GM19025 (cell line): ENCODE results near the gene CHRNE.

Source experiments
- ATAC-seq: cut with Tn5 transposase; IDR thresholded peaks from one replicate; pipeline ENCODE4 v1.9.1; 2021; ENCODE audit warnings: mild to moderate bottlenecking, low read depth, moderate library complexity; ENCODE audit not compliant: unreplicated experiment

Gene CHRNE

DNA sequence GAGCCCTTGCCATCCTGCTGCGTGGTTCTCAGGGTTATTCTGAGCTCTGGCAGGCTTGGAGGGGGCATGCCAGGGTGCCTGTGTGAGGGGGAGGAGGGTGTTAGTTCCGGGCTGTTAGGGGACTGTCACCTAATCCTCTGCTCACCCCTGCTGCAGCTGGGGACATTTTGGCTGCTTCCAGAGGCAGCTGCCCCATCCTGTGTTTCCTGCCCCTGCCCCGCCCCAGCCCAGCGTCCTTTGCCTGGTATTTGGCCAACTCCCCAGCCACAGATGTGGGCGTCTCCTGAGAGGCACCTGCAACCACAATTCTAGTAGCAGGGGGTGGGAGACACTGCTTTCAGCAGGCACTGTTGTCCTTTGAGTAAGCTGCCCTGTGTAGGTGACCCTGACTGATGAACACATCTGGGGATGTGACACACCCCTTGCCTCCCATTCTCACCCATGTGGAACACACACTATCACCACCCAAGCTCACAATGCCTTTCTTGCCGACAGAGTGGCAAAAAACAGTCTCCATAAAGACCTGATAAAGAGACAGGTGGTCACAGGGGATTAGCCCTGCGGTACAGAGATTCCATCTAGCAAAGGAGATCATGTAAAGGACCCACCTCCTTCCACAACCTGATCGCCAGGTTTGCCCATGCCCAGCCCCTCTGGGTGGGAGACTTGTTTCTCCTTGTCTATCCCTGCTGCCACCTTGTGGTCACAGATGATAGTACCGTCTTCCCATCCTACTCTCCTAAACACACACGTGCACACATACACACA is at the start of gene CHRNE:
Gene CHRNE (minus strand): TSS at position 48 of the 768 bp plus-strand sequence. CDS start 35 bp downstream, at position 13.
- ATAC-seq: no peak

DNA sequence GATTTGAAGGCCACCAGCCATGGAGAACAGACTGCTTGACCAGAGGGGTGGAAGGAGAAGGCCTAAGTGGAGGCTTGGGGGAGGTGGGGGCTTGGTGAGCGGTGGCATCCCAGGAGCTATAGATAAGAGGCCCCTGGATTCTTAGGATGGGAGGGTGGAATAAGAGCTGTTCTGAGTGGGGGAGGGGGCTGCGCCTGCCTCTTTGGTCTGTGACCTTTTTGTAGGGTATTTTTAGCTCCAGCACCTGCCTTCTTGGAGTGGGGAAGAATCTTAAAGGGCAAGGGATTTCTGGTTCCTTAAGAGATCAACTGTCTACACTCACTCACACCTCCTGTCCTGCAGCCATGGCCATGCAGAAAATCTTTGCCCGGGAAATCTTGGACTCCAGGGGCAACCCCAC is 48.6 kb upstream of the CHRNE start:
- ATAC-seq: no peak

DNA sequence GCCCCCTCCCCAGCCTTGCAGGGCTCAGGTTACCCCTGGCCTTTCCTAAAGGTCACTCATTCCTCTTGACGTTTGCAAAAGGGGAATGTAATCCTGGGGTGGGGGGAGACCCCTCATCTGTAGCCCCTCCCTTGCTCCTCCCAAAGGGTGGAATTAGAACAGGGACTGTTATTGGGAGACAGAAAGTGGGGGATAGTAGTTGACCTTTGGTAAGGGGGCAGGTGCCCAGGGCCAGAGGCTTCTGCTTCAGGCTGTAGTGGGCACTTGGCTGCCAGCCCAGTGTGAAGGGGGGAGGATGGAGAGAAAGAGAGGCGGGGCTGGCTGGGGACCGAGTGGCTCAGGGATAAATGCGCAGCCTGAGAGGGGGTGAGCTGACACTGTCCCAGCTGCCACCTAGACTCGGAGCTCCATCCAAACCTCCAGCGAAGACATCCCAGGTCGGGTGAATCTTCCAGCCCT is 47.9 kb upstream of the CHRNE start, which contains the start of gene ENO3:
Gene ENO3 (plus strand): TSS at position 374 of the 459 bp plus-strand sequence. CDS start 711 bp downstream, outside the sequence.
- no peak for ATAC-seq

DNA sequence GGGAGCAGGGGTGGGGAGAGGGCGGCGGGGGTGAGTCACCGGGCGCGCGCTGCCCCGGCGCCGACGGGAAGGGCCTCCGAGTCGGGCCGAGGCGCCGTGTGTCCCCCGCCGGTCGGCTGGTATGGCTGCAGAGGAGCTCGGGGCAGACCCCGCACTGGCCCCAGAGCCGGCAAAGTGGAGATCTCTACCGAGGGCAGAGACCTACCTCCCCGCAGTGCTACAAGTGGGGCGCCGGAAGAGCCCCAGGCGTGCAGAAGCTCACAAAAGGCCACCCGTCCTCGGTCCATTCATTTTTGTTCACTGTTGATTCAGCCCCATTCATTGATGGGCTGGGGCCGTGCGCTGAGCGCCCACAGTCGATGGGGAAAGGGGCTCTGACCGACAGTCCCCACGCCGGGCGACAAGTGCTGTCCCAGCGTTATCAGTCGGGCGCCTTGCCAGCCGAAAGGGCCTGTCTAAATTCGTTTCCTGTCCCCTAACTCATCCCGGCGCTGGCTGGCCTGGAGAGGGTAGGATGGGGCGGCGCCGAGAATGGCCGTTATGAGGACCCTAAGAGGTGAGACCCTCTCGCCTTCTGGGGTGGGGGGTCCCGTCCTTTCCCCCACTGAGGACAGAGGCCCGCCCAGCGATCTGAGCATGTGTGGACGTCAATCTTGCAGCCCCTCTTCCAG is 47.3 kb upstream of the CHRNE start:
- no peak for ATAC-seq

DNA sequence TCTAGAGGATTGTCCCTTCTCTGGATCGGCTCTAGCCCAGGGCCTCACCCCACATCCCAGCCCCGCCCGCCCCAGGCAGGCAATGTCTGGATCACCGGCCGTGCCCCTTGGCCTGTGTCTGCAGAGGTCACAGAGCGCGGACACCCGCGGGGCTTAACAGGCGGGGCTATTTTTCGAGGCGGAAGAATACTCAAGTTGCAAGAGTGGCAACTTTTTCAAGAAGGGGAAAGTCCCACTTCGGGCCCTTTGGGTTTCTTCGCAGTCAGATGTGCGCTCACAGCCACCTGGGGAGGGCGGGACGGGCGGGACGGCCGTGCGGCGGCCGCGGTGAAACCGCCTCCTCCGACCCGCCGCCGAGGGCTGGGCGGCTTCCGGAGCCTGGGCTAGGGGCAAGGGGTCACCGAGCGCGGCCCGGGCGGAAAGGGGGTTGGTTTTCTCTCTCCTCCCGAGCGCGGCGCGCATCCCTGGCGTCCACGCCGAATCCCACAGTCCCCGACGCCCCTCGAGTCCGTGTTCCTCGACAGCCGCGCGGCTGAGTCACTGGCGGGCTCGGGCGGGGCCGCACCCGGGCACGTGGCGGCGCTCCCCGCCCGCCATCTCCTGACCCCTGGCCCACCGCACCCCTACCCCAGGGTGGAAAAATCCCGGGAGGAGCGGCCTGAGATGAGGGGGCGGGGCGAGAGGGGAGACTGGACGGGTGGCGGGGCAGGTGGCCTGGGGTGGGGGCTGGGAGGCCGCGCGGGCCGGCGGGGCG is 46.6 kb upstream of the CHRNE start:
- peak; percentile 32 for ATAC-seq

DNA sequence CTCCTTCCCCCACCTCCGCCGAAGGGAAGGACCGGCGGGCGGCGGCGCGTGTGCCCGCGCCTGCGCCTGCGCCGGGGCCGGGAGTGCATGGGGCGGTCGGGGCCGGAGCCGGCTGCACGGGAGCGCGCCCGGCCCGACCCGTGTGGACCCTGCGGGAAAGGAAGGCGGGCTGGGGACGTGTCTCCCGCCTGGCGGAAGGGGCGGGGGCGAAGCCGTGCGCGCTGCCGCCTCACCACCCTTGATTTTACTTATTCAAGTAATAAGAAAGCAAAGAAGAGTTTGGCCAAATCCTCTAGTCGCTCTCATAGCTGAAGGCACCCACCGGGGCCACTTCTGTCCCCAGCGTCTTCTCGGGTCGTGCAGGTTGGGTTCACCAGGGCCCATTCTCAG is 46.0 kb upstream of the CHRNE start:
- peak; percentile 20 for ATAC-seq

DNA sequence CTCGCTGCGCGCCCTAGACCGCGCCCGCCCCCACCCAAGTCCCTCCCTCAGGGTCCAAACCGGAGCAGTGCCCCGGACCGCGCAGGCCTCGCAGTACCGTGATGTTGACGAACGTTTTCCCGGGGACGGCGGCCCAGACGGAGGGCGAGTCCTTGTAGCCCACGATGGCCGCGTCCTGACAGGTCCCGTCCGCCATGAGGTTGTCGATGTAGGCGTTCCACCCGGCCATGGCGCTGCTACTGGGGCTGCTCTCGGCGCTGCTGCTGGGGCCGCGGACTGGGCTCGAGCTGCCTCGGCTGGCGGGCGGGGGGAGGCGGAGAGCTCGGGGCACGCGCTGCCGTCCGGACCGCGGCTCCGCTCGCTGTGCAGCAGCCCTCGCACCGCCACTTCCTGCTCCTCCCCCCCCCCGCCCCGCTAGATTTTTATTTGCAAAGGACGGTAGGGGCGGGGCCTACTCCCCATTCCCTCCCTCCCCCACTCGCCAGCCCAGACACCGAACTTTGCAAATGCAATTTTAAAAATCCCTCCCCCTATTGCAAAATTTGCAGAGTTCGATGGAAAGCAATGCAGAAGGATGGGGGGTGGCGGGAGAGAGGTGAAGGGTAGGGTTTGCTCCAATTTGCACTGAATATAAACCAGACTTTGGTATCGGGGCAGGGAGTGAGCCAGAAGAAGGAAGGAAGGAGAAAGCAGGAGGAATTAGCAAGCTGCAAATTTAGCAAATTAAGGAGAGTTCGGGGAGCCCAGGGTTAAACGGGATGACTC is 45.5 kb upstream of the CHRNE start, which contains the start of gene PFN1:
Gene PFN1 (minus strand): TSS at position 365 of the 765 bp plus-strand sequence. CDS start 136 bp downstream, at position 229.
- ATAC-seq: no peak

DNA sequence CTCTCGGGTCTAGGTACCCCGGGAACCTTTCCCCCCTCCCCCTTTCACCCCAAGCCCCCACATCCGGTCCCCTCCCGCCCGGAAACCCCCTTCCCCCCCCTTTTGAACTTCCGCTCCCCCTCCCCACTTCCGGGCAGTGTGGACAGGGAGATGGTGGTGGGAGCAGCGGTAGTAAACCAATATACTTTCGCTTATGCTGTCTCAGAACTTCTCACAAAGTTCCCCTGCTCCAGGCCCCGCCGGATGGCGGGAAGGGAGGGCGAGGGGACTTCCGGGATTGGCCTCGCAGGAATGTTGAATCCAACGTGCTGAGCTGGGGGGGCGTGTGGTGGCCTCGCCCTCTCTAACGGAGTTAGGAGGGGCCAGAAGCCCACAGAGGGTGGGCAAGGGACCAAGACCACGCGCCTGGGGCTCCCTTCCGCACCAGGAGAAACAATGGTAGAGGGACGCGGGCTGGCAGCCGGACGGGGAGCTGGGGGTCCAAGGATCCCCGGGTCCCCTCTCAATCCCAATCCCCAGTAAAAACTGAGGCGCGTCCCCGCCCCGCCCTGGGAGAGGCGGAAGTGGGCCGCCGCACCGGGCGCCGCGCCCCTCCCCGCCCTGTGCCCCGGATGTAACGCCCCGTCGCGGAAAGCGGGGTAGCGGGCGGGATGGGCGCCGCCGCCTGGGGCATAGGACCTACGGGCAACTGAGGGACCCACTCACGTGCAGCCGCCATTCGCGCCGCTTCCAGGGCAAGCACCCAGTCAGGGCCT is 44.7 kb upstream of the CHRNE start:
- ATAC-seq: no peak

DNA sequence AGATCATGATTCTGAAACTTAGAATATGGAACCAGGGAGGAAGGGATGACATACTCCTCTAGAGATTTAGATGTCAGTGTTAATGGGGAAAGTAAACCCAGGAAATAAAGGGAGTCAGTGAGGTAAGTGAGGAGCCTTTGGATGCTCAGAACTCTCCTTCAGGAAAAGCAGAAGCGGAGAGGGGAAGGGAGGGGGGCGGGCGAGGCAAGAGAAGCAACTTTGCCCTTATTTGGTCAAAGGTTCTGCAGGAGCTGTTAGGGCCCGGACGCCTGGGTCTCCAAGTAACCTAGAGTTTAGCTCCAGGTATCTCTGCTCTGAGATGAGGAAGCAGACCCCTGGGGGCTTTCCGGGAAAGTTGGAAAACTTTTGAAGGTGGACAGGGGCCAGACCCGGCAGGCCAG is 44.1 kb upstream of the CHRNE start:
- ATAC-seq: no peak

DNA sequence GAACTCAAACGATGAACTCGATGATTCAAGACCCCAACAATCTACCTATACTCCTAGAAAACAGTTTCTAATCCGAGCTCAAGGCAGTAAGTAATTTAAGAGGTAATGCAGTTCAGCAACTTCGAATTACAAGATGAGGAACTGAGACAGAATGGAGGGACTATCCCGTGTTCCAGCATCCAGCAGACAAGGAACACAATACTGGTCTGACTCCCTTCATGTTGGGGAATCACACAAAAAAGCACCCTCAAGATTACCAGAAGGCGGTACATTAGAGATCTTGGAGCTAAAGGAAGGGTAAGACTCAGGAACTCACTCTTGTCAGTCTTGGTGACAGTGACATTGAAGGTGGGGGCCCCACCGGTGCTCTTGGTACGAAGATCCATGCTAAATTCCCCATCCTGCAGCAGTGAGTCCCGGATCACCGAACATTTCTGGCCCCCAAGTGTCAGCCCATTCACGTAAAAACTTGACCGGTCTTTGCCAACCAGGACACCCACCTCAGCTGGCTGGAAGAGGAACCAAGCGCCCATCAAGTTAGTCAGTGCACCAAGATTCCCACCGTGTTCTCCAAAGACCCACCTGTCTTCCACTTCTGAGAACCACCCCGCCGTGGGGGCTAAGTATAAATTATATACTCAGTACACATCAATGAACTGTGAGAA is 43.5 kb upstream of the CHRNE start:
- ATAC-seq: no peak

DNA sequence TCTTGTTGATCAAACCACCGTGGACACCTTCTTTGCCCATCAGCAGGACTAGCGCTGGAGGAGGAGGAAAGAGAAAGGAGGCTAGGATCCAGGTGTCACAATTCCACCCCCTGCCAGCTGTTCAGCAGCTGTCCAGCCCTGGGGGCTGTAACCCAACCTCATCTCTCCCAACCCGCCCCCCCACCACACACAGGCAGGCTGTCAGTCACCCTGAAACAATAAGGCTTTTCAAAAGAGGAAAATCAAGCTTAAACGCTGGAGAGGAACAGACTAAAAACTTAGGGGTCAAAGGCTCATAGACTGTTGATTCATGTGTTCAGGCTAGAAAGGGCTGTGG is 43.0 kb upstream of the CHRNE start:
- ATAC-seq: no peak

DNA sequence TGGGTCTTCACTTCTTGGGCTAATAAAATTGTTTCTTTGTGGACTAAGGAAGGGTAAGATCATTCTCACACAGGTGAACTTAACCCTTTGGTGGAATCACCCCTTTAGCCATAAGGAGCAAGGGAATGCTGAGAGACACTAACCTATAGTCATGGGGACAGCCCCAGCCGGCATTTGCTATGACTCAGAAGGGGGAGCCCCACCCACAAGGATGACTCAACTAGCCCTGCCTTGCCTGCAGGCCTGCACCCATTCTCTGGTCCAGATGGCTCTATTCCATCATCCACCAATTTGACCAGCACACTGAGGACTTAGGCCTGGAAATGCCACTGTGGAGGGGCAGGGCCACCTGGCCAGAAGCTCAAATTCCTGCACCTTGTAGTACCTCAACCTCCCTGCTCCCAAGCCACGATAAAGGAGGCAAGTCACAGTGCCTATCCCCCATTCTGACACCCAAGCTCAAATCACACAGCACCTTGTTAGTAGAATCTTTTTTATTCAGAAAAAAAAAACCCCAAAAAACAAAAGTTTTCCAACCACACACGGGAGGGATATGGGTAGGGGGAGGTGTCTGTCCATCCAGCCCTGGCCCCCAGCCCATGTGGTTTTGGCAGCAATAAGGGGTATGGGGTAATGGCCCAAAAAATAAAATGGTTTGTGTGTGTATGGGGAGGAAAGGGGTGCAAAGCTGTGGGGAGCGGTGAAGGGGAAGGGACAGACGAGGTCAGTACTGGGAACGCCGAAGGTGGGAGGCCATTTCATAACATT is 42.5 kb upstream of the CHRNE start:
- no peak for ATAC-seq

DNA sequence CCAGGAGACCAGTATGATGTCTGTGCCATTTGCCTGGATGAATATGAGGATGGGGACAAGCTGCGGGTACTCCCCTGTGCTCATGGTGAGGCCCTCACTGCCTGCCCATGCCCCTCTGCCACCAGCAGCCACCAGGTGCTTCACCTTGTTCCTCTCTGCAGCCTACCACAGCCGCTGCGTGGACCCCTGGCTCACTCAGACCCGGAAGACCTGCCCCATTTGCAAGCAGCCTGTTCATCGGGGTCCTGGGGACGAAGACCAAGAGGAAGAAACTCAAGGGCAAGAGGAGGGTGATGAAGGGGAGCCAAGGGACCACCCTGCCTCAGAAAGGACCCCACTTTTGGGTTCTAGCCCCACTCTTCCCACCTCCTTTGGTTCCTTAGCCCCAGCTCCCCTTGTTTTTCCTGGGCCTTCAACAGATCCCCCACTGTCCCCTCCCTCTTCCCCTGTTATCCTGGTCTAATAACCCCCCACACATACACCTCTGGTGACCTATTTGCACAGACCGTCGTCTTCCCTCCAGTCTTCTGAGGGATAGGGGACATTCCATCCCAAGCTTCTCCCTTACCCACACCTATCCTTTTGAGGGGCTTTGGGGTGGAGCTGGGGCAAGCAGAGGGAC is 41.8 kb upstream of the CHRNE start:
- ATAC-seq: no peak

DNA sequence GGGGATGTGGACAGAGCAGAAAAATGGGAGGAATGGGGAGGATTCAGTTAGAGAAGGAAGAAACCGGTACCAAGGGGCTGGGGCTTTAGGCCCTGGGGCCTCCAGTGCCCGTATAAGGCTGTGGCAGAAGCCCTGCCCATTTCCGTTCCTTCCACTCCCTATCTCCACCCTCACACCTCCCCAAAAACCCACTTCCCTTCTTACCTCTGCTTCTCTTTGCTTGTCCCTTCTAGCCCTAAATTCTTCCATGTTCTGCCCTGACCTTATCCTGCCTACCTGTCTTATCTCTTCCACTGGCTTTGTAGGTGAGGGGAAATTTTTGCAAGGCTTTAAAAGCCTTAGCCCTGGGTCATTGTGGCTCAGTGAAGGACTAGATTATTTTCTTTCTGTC is 41.3 kb upstream of the CHRNE start:
- no peak for ATAC-seq

DNA sequence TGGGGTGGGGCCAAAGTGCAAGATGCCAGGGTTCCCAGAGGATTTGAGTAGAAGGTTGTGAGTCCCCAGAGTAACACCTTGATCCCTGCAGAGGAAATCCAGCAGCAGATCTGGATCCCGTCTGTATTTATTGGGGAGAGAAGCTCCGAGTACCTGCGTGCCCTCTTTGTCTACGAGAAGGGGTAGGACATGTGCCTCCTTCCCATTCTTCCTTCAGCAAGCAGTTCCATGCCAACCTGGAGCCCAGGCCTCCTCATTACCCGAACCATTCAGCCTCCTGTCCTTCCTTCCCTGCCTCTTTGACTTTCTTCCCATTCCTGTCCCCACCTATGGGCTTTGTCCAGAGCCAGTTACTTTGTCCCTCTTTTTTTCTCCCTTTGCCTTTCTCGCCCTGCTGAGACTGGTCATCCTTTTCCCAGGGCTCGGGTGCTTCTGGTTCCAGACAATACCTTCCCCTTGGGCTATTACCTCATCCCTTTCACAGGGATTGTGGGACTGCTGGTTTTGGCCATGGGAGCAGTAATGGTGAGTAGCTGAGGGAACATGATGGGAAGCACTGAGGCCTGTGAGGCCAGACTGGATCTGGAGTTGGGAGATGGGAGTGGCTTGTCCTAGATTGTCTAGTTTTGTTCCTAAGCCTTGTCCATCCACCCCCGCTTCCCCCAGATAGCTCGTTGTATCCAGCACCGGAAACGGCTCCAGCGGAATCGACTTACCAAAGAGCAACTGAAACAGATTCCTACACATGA is 40.0 kb upstream of the CHRNE start:
- no peak for ATAC-seq

DNA sequence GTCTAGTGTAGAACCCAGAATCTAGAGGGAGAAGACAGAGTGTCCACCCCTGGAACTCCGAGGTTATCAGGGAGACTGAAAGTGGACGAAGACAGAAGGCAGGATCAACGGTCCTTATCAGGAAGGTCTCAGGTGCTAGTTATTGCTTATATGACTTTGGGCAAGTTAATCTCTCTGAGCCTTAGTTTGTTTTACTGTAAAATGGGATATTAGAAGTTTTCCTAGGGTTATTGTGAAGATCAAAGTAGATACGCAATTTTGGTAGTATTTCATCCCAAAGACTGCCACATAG is 38.4 kb upstream of the CHRNE start:
- no peak for ATAC-seq

DNA sequence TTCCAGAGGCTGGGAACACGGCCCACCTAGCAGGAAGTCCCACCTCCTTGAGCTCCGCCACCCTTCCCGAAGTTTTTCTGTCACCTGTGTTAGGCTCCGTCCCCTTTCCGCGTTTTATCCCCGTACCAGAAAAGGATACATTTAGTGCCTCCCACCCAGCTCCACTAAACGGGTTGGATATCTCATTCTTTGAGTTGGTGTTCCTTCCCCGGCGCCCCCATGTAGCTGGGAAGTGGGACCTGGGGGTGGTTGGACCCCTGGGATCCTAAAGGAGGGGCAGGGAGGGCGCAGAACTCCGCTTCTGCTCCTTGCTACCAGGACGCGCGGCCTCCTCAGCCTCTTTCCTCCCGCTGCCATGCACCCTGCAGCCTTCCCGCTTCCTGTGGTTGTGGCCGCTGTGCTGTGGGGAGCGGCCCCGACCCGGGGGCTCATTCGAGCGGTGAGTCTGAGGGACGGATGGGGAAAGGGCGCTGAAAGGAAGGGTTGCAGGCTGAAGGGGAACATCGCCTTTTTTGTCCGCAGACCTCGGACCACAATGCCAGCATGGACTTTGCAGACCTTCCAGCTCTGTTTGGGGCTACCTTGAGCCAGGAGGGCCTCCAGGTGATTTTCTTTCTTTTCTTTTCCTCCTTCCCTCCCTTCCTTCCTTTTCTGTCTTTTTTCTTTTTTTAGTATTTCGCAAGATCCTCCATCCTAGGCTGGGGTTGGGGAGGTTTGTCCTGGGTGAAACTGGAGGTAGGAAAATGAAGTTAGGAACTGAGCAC is 37.8 kb upstream of the CHRNE start:
- no peak for ATAC-seq
